NCI-H2171 treated with DMSO at 0.1 percent for 48 hours (cell line): ENCODE data around the gene FGD5.
A peak's percentile ranks its signal among the peaks of the same experiment; 100 is the strongest.
"Not testable (repeated sequence)": the region's sequence is repeated elsewhere in the genome, so short reads cannot be mapped to it uniquely, and the experiment has no call there.

Source experiments
- DNase-seq: peaks from one replicate; lab custom pipeline; 2025; lab: John Stamatoyannopoulos, UW

The FGD5 gene

DNA sequence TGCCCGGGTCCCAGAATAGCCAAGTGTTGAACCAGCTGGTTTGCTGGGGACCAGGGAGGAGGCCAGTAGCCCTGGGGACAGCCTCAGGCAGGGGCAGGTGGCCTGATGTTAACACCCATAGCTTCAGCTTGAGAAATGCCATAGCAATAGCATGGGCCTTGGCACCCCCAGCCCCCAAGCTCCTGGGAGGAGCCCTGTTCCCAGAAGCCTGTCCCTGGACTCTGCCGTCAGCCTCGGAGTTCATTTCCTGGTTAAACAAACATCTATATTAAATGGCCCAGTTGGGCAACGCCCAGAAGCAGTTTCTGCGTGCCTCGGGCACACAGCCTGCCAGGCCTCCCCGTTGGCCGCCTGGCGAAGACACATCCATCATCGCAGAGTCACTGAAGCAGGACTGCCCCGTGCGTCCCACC is 58.2 kb downstream of the FGD5 start:
- no peak for DNase-seq

GRCh38 chr3:14877469-14877868 is 58.7 kb downstream of the FGD5 start:
- no peak for DNase-seq

DNA sequence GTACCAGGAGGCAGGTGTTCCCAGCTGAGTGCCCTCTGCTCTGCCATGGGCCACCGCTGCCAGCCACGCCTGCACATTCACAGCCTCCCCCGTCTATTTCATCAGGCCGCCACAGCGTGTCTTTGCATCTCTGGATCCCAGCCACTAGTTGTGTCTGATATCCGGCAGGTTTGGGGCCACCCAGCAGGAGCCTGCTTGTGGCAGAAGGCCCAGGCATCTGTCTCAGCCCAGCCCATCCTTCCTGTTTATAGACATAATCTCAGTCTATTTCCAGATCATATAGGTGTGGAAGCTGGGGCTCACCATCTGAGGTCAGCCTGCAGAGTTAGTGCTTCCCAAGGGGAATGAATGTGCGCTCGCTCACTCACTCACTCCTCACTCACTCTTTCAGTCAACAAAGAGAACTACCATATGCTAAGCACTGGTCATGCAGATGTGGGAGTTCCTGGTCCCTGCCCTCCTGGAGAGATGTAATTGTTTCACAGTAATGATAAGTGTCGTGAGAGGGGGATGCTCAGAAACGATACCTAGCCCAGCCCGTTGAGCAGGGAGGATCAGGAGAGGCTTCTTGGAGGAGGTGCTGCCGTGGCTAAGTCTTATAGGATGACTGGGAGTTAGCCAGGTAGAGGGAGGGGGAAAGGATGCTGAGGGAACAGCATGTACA is 60.6 kb downstream of the FGD5 start:
- DNase-seq, result peak; percentile 68

DNA sequence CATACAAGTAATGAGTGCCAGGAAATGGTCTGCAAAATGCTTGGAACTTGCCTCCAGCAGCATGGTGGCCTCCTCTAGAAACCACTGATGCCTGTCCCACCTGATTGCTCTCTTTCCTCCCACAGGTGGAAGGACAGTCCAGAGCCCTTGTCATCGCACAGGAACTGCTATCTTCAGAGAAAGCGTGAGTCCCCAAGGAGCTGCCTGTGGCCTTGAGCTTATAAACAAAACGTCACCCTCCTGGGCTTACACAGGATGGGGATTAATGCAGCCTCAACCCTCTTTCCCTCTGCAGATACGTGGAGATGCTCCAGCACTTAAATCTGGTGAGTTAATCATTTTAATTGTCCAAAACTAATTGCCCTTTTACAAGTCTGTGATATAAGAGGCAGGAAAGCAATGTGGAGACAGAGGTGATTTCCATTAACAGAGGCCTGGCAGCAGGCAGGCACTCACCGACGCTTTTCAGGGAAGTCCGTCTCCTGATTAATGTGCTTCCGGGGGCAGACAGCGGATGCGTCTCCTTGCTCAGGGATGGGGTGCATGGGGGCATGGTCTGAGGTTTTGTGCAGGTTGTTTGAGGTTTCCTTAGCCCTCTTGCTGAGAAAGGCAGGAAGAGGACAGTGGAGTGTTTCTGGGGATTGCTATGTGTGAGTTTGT is 61.8 kb downstream of the FGD5 start:
- no peak for DNase-seq

DNA sequence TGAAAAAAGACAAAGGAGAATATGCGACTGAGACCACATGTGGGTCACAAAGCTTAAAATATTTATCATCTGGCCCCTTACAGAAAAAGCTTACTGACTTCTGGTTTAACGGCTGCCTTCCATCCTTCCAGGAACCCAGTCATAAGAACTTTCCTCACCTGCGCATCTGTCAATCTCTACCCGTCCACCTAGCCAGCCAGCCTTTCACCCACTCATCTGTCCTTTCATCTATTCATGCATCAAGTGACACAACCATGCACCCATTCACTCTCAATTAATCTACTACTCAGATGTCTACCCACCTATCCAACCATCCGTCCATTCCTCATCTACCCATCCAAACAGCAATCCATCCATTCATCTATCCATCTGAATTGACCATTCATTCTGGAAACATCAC is 64.5 kb downstream of the FGD5 start:
- DNase-seq, result no peak

- no peak for DNase-seq
Measured at GRCh38 chr3:14884665-14885064, 65.9 kb downstream of the FGD5 start.

GRCh38 chr3:14885307-14885706 is 66.5 kb downstream of the FGD5 start:
- DNase-seq, result no peak

DNA sequence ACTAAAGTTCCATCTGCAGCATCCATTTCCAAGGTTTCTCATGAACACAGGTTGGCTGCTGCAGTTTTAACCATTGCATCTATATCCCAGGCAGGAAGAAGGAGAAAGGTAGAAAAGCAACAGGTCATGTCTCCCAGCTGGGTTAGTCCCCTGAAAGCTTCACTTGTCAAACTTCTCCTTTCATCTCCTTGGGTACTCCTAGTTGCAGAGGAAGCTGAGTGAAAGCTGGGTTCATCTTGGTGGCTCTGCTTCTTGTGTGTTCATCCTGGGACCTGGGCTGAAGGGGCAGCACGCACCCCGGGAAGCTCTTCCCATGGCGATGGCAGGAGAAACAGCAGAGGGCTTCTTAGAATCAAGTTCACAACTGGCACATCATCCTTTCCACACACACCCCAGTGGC is 67.3 kb downstream of the FGD5 start:
- no peak for DNase-seq

DNA sequence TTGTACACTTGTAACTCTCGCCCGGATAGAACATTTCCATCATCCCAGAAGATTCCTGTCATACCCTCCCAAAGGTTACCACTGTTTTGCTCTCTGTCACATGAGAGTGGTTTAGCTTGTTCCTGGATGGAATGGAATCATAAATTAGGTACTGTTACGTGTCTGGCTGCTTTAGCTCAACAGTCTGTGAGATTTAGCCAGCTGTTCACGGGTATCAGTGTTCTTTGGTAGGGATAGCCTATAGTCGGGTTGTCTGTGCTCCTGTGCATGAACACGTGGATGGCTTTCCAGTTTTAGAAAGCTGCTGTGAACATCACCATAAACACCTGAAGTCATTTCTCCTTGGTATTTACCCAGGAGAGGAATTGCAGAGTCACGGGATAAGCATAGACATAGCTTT is 70.4 kb downstream of the FGD5 start:
- DNase-seq, result peak; percentile 31

- no peak for DNase-seq
Measured at GRCh38 chr3:14889943-14890342, 71.2 kb downstream of the FGD5 start.

GRCh38 chr3:14890476-14890875 is 71.7 kb downstream of the FGD5 start:
- DNase-seq, result no peak

DNA sequence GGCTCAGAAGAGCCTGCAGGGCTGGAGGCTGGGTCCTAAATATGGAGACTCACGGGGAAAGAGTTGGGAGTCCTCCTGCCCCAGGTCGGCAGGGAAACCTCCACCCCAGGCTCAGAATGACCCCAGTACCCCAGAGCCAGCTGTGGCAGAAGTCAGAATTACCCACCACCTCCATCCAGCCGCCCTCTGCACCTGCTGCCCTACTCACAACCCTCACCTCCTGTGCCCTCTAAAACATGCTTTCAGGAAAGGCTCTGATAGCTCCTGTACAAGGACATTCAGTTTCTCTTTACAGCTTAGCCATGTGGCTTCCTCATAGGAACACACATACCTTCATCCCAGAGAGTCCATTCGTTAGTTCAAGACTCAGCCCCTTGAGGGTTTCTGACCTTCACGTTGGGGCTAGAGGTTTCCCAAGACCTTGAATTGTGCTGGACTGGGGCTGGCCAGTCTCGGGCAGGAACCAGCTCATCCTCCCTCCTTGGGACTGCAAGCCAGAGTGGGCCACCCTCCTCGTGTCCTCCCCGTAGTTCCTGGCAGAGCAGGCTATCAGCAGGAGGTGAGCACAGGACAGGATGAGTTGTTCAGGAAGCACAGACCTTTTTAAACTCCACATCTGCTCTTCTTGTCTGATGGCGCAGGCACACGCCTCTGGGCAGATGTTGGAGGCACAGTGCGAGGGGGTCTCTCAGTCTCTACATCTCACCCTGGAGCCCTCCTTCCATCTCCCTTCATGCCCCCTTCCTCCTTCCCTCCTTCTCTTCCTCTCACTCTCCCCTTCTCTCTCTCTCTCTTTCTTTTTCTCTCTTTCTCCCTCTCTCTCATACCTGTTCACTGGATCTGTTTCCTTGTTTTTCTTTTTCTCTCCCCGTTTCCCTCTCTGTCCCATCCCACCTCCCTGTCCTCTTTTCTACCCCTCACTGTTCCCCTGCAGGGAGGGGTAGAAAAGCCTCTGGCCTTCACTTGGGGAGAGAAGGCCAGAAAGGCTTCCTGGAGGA is 72.7 kb downstream of the FGD5 start:
- DNase-seq, result no peak

DNA sequence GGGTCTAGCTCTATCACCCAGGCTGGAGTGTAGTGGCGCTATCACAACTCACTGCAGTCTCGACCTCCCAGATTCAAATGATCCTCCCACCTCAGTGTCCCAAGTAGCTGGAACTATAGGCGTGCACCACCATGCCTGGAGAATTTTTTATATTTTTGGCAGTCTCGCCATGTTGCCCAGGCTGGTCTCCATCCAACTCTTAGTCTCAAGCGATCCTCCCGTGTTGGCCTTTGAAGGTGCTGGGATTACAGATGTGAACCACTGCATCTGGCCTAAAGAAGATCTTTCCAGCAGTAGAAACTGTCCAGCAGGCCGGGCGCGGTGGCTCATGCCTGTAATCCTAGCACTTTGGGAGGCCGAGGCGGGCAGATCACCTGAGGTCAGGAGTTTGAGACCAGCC is 73.5 kb downstream of the FGD5 start:
- no peak for DNase-seq

DNA sequence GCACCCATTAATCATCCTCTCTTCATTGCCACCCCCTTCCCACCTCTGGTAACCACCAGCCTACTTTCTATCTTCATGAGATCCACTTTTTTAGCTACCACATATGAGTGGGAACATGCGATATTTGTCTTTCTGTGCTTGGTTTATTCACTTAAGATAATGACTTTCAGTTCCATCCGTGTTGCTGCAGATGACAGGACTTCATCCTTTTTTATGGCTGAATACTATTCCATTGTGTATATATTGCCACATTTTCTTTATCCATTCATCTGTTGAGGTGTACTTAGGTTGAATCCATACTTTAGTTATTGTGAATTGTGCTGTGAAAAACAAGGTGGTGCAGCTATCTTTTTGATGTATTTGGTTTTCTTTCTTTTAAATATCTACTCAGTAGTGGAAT is 75.3 kb downstream of the FGD5 start:
- DNase-seq, result no peak

- DNase-seq, result no peak
Measured at GRCh38 chr3:14897266-14897665, 78.5 kb downstream of the FGD5 start.

GRCh38 chr3:14898929-14899328 is 80.2 kb downstream of the FGD5 start:
- no peak for DNase-seq

DNA sequence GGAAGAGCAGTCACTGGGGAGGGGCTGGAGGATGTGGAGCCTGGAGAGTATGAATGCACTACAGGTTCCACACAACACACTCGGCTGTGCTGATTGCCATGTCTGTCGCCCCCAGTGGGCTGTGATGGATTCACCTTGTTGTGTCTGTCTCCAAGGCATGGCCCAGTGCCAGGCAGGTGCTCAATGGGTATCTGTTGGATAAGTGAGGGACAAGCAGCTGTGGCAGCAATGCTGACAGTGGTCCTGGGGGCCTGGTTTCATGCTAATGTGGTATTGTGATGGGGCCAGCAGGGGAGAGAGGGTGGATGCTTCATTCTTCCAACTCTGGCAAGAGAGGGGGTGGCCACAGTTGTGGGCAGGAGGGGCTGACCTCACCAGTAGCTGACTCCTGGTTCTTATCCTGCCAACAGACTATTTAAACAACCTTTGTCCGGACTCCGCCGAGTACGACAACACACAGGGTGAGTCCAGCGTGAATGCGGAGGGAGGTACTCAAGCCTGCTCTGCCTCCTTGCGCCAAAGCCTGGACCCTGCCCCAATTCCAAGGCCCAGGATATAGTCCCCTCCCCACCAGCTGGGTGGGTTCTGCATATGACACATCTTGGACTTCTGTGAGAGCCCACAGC is 81.3 kb downstream of the FGD5 start:
- no peak for DNase-seq

DNA sequence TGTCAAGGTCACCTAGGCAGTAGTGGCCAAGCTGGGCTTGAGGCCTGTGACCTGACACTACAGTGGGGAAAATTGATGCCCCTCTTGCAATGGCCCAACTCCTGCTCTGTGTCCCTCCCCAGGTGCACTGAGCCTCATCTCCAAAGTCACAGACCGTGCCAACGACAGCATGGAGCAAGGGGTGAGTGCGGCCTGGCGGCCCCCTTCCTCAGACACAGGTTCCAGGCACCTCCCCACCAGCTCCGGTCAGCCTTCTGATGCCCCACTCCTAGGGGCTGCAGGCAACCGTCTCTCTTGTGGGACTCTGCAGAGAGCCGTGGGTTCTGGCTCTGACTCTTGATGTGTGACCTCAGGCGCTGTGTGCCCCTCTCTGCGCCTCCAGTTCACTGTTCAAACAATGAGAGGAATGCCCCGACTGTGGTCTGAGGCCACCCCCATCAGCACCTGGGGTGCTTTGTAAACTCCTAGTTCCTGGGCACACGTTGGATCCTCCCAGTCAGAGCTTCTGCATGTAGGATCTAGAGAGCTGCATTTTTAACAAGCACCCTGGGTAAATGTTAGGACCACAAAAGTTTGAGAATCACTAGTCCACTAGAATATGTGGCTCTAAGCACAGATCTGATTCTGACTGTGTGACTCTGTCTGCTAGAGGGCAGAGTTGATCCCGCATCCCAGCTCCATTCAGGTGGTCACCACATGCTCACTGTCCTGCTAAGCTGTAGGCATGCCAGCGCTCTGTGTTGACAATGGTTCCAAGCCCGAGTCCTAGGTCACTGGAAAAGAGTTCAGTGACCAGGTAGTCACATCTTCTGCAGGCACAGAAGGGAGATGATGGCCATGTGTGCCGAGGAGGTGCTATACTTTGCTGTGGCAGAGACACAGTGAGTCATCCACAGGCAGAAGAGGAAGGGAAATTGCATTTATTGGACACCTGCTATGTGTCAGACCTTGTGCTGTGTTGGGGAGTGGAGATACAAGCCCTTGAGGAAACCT is 82.4 kb downstream of the FGD5 start:
- DNase-seq, result no peak

GRCh38 chr3:14902719-14903118 is 84.0 kb downstream of the FGD5 start:
- DNase-seq, result no peak

GRCh38 chr3:14903501-14903900 is 84.7 kb downstream of the FGD5 start:
- not testable (repeated sequence) for DNase-seq

GRCh38 chr3:14905055-14905657 is 86.4 kb downstream of the FGD5 start:
- no peak for DNase-seq
